Progenitor cell of endocrine pancreas (in vitro differentiated cells): Measurements from ENCODE around the gene NLRP1. TPM values are rescaled to one million over a fixed set of nuclear protein-coding genes. Genes with fewer than 3 reads are reported as not detected.

Experiments used
- DNase-seq: peaks from one replicate; pipeline ENCODE4 v3.0.0; 2021; ENCODE audit warnings: low spot score; ENCODE audit not compliant: unreplicated experiment
- H3K27ac Mint-ChIP-seq: 2 replicates; pipeline ENCODE4 v1.8.0; 2021; ENCODE audit warnings: mild to moderate bottlenecking, moderate library complexity, mixed read lengths
- H3K27me3 Mint-ChIP-seq: 2 replicates; pipeline ENCODE4 v1.8.0; 2021; ENCODE audit warnings: mixed read lengths
- H3K36me3 Mint-ChIP-seq: 2 replicates; pipeline ENCODE4 v1.8.0; 2022; ENCODE audit warnings: mixed read lengths; ENCODE audit not compliant: insufficient read depth
- H3K4me1 Mint-ChIP-seq: 2 replicates; pipeline ENCODE4 v1.8.0; 2021; ENCODE audit warnings: low read depth, mixed read lengths
- H3K4me3 Mint-ChIP-seq: 2 replicates; pipeline ENCODE4 v1.8.0; 2021; ENCODE audit warnings: low read depth, mild to moderate bottlenecking, moderate library complexity, mixed read lengths
- H3K9me3 Mint-ChIP-seq: 2 replicates; pipeline ENCODE4 v1.8.0; 2021; ENCODE audit warnings: low read depth, mixed read lengths
- CTCF ChIP-seq: fragments of 200-600 bp; sonication (generic); IDR thresholded peaks from one replicate; pipeline ENCODE4 v1.5.0; 2021; ENCODE audit warnings: antibody characterized with exemption, mild to moderate bottlenecking; ENCODE audit not compliant: unreplicated experiment
- total RNA-seq: library from RNA; stranded (reverse); gene quantifications from 2 replicates; pipeline ENCODE4 v1.2.1, GENCODE V29; 2021

The NLRP1 gene
- total RNA-seq, 1 donor from 2014 or later = 25.3 TPM

GRCh38 chr17:5560361-5560988, 23.8 kb downstream of the NLRP1 start:
- Mint-ChIP-seq H3K27ac (no peak overlapping the region), H3K4me3 (no peak overlapping the region)
- TF ChIP-seq CTCF = no peak

DNA sequence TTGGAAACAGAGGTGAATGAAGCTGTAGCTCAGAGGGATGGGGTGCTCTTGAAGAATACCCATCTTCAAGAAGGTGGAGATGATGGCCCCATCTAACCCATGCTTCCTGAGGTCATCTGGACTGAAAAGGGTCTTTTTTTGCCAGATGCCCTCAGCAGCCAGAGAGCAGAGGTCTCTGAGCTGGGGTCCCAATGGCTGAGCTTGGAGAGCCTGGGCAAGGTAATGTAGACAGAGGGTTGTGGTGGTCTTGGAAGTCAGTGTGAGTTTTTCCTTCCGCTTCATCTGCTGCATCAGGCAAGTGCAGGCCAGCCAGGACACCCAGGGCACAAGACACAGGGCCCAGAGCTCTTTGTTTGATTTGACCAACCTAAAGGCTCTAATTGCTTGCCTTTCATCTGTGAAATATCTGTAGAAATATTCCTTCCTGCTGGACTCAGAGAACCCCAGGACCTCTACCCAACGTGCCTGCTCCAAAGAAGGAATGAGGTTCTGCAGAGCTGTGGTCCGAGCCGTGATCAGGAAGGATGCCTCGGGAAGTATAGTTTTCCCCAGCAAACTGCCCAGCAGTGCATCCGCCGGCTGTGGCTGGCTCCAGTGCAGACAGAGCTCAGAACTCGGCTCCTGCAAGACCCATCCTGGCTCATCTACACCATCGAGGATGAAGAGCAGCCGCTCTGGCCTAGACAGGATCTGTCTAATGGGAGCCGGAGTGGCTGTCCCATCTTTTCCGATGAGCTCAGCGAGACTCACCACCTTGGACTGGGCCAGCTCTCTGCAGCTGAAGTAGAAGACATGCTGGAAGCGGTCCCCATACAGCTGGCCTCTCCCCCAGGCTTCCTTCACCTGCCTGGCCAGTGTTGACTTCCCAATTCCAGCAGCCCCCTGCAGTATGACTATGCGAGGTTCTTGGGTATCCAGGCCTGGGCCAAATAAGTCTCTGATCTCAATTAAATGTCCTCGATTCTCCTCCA, 25.2 kb downstream of the NLRP1 start:
- Mint-ChIP-seq H3K9me3 (no peaks in the 10 kb centered on the region), H3K36me3 (no peaks in the 10 kb centered on the region), H3K27ac (no peak overlapping the region), H3K4me3 (no peak overlapping the region), H3K4me1 (no peaks in the 10 kb centered on the region), H3K27me3 (peaks cover 31% of the 10 kb centered on the region)
- no peak for DNase-seq
- TF ChIP-seq CTCF = no peak

More at GRCh38 chr17:5560361-5560988, 23.8 kb downstream of the NLRP1 start:
- H3K36me3 Mint-ChIP-seq = no peaks in the 10 kb centered on the region
- H3K9me3 Mint-ChIP-seq = no peaks in the 10 kb centered on the region
- no peaks in the 10 kb centered on the region for H3K4me1 Mint-ChIP-seq
- DNase-seq = no peak
- H3K27me3 Mint-ChIP-seq = peaks cover 35% of the 10 kb centered on the region

GRCh38 chr17:5557990-5558389, 26.3 kb downstream of the NLRP1 start:
- peaks cover 24% of the 10 kb centered on the region for H3K27me3 Mint-ChIP-seq
- H3K27ac Mint-ChIP-seq = no peak overlapping the region
- H3K9me3 Mint-ChIP-seq = no peaks in the 10 kb centered on the region
- no peaks in the 10 kb centered on the region for H3K4me1 Mint-ChIP-seq
- H3K36me3 Mint-ChIP-seq = no peaks in the 10 kb centered on the region
- TF ChIP-seq CTCF = no peak
- DNase-seq = no peak
- no peak overlapping the region for H3K4me3 Mint-ChIP-seq

GRCh38 chr17:5557485-5557884, 26.8 kb downstream of the NLRP1 start:
- Mint-ChIP-seq H3K36me3 (no peaks in the 10 kb centered on the region), H3K27me3 (peaks cover 23% of the 10 kb centered on the region), H3K27ac (no peak overlapping the region), H3K9me3 (no peaks in the 10 kb centered on the region), H3K4me1 (no peaks in the 10 kb centered on the region), H3K4me3 (no peak overlapping the region)
- no peak for DNase-seq
- TF ChIP-seq CTCF = no peak

GRCh38 chr17:5555254-5555653, 29.1 kb downstream of the NLRP1 start:
- H3K4me1 Mint-ChIP-seq = no peaks in the 10 kb centered on the region
- peaks cover 23% of the 10 kb centered on the region for H3K27me3 Mint-ChIP-seq
- no peak overlapping the region for H3K27ac Mint-ChIP-seq
- no peaks in the 10 kb centered on the region for H3K36me3 Mint-ChIP-seq
- H3K9me3 Mint-ChIP-seq = no peaks in the 10 kb centered on the region
- no peak overlapping the region for H3K4me3 Mint-ChIP-seq
- no peak for DNase-seq
- no peak for TF ChIP-seq CTCF
